Measurements from ENCODE around the gene ZFPM1.

ZFPM1 gene

GRCh38 chr16:88578446-88579313, 125.6 kb downstream of the ZFPM1 start:
- no peak for TF ChIP-seq CTCF (IDR thresholded peaks at IDR 0.05; ENCODE audit: low read depth, low read length)
- no peak overlapping the region for H3K4me3 ChIP-seq (ENCODE audit: low read depth, low read length)

DNA sequence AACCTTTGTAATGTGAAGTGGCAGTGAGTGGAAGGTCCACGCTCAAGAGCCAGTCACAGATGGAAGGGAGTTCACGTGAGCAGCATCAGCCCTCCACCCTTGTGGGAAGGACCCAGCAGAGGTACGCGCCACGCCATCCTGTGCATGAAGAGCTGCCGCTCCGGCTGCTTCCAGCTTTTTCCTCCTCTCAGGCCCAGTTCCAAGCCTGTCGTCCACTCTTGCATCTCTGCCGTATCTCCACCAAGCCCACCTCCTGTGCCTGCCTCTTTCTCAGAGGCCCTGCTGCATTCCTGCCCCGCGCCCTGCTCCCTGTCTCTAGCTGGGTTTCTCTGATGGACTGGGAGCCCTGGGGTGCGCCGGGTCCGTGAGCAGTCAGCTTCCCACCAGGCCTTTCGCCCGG, 127.3 kb downstream of the ZFPM1 start:
- no peak overlapping the region for H3K4me3 ChIP-seq (ENCODE audit: low read depth, low read length)
- no peak for TF ChIP-seq CTCF (IDR thresholded peaks at IDR 0.05; ENCODE audit: low read depth, low read length)

- no peak for TF ChIP-seq CTCF (IDR thresholded peaks at IDR 0.05; ENCODE audit: low read depth, low read length)
- H3K4me3 ChIP-seq (ENCODE audit: low read depth, low read length) = no peak overlapping the region
Observed at GRCh38 chr16:88581033-88581432, 128.0 kb downstream of the ZFPM1 start.

DNA sequence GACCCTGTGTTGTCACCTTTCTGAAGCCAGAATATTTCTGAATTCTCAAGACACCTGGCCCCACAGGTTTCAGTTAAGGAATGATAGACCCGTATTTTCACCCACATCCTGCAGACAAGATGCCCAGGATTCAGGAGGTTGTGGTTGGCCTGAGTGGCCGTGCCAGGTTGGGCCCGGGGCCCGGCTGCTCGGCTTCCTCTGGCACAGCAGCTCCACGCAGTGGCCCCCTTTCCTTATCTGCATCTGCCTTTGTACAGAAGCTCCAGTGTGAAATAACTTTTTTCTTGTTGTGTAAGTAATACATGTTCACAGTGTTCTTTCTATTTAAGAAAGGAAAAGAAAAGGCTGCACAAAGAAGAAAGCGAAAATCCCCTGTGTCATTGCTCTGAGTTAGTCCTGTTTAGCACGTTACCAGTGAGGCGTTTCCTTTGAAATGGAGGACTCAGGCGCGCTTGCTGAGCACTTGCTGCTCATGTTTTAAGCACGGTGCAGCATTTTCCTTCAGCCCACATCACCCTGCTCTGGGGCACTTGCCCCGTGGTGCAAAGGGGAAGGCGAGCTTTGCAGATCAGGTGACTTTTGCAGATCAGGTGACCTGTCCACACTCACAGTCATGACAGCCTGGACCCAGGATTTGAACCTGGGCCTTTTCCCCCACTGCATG, 130.0 kb downstream of the ZFPM1 start:
- no peak for TF ChIP-seq CTCF (IDR thresholded peaks at IDR 0.05; ENCODE audit: low read depth, low read length)
- H3K4me3 ChIP-seq (ENCODE audit: low read depth, low read length) = no peak overlapping the region

- no peak for TF ChIP-seq CTCF (IDR thresholded peaks at IDR 0.05; ENCODE audit: low read depth, low read length)
- H3K4me3 ChIP-seq (ENCODE audit: low read depth, low read length) = no peak overlapping the region
Observed at GRCh38 chr16:88584676-88585075, 131.6 kb downstream of the ZFPM1 start.

DNA sequence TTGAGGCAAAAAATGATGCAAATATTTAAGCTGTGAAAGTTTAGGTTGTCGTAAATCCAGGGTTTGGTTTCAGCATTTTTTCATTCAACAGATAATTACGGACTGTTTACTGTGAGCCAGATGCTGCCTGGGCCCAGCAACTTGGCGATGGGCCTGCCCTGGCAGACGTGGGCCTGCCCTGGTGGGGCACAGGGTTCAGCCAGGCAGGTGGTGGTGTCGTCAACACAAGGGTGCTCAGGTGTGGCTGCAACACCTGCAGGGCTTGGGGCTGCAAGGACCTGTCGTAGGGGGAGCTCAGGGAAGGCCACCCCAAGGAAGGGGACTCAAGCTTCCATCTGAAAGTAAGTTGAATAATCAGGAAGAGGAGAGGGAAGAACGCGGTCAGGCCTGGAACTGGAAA, 132.2 kb downstream of the ZFPM1 start:
- no peak for TF ChIP-seq CTCF (IDR thresholded peaks at IDR 0.05; ENCODE audit: low read depth, low read length)
- H3K4me3 ChIP-seq (ENCODE audit: low read depth, low read length) = no peak overlapping the region

- H3K4me3 ChIP-seq (ENCODE audit: low read depth, low read length) = no peak overlapping the region
- TF ChIP-seq CTCF (IDR thresholded peaks at IDR 0.05; ENCODE audit: low read depth, low read length) = no peak
Observed at GRCh38 chr16:88585927-88586581, 133.0 kb downstream of the ZFPM1 start.
